GM12878 (cell line): ENCODE measurements around the gene GPR151.

Experiments used
- CEBPB ChIP-seq, 2 experiments: fragments of 150-350 bp in 1 of 2; IDR thresholded peaks; 2 replicates each; pipeline ENCODE4 v1.6.1; 2012 to 2014; ENCODE audit warnings: low read depth in 2 of 2, low read length in 2 of 2, borderline replicate concordance in 1 of 2, inconsistent platforms in 1 of 2
- CTCF ChIP-seq, 3 experiments: IDR thresholded peaks in 2 of 3; conservative IDR thresholded peaks in 1 of 3; 2 replicates each; pipeline ENCODE4 v1.5.1; 2011; ENCODE audit warnings: low read depth in 3 of 3, low read length in 3 of 3, mild to moderate bottlenecking in 3 of 3, control low read depth in 2 of 3, moderate library complexity in 2 of 3, inconsistent platforms in 1 of 3, mixed read lengths in 1 of 3; ENCODE audit not compliant: control insufficient read depth in 2 of 3, insufficient read depth in 1 of 3; ENCODE audit errors: extremely low read depth in 1 of 3
- SREBF2 ChIP-seq: IDR thresholded peaks from 2 replicates; pipeline ENCODE4 v1.6.1; 2012; ENCODE audit warnings: mild to moderate bottlenecking, low read length
- ZZZ3 ChIP-seq: IDR thresholded peaks from 2 replicates; pipeline ENCODE4 v1.6.1; 2011; ENCODE audit warnings: low read depth; ENCODE audit not compliant: control insufficient read depth, insufficient read length

DNA sequence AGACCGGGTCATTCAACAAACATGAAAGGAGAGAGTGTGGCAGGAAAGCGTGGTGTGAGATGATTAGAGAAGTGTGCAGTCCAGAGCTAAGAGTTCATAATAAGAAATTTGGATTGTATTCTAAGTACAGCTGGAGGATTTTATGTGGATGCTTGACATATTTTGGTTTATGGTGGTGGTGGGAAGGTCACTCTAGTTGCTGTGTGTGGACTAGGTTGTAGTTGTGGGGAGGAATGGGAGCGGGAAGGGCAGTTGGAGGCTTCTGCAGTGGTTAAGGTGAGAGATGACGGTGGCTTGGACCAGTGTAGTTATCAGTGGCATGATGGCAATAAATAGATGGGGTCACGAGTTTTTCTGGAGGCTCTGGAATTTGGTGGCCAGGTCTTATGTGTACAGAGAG is 45.7 kb upstream of the GPR151 start:
- no peak for TF ChIP-seq CEBPB (IDR thresholded peaks at IDR 0.05; ENCODE audit: borderline replicate concordance in 1 of 2, low read depth in 2 of 2, low read length in 2 of 2)
- TF ChIP-seq CTCF (IDR thresholded peaks at IDR 0.05 in 2 of 3, conservative IDR thresholded peaks at IDR 0.05 in 1 of 3; ENCODE audit: control insufficient read depth in 2 of 3, extremely low read depth in 1 of 3, insufficient read depth in 1 of 3, low read depth in 3 of 3, low read length in 3 of 3): no peak
- TF ChIP-seq SREBF2: no peak
- no peak for TF ChIP-seq ZZZ3
